GM19324 (cell line): ENCODE measurements around the gene ACVR2B.
"Not testable (repeated sequence)": the region's sequence is repeated elsewhere in the genome, so short reads cannot be mapped to it uniquely, and the experiment has no call there.

Experiments
- ATAC-seq: cut with Tn5 transposase; IDR thresholded peaks from one replicate; pipeline ENCODE4 v1.9.1; 2021; ENCODE audit warnings: mild to moderate bottlenecking, moderate library complexity; ENCODE audit not compliant: unreplicated experiment, low FRiP score

Gene ACVR2B

DNA sequence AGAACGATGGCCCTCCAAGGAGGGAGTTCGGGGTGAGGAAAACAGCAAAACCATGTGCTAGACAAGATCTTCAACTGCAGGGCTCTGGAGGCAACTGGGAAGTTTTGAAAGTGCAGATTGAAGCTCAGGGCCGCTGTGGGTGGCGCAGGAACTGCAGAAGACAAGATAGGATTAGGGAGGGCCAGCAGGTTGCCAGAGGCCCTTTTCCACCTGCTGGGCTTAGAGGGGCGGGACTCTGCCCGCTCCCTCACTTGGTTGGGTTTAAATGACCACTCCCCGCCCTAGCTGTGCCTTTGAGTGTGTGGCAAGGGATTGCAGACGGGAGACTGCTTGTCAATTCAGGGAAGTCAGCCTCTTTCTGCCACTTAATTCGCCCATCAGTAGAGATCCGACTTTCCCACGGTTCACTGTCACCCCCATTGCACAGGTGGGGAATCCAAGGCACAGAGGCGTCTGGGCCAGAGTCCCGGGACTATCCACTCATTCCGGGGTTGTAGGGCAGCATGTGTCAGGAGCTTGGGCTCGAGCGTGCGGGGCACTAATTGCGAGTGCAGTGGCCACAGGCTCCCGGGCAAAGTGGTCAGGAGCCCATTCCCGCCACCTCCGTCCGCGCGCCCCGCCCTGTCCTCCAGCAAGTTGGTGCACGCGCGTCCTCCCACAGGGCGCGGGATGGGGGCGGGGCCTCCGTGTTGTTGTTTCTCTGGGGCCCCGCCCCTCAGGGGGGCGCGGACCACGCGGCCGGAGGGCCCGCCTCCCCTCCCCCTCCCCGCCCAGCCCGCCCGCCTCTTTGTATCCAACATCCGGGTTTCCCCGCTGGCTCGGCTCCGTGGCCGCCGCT lies at the start of gene ACVR2B:
Gene ACVR2B, plus strand, starts transcription at position 816 of the 838 bp plus-strand sequence. CDS start 433 bp downstream, outside the sequence.
- ATAC-seq: peak; percentile 46

DNA sequence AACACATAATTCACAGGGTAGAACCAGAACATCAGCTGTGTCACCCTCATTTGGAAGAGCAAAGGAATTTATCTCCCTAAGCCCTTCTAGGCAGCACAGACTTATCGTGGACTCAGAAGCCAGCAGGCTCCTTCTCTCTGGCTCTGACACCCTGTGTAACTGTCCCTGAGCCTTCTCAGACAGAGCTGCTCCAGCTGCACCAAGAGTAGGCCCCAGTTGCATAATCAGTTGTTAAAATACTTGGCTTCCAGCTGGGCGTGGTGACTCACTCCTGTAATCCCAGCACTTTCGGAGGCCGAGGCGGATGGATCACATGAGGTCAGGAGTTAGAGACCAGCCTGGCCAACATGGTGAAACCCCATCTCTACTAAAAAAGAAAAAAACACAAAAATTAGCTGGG lies 49.4 kb upstream of the ACVR2B start:
- ATAC-seq: no peak

DNA sequence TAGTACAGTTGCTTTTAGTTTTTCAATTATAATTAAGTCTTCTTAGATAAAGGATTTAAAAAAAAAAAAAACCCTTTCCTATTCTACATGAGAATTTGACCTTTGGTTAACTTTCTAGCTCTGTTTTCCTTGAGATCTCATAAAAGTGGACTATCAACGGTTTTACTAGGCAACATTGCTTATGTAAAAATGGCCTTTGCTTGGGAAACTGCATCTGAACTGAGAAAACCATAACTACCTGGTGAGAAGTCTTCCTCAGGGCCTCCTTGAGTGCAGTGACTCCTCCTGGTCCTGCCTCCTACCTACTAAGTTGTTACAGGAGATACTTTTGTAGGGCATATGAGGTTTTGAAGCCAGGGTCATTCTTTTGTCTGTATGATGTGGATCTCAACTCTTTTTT lies 42.1 kb upstream of the ACVR2B start:
- no peak for ATAC-seq

DNA sequence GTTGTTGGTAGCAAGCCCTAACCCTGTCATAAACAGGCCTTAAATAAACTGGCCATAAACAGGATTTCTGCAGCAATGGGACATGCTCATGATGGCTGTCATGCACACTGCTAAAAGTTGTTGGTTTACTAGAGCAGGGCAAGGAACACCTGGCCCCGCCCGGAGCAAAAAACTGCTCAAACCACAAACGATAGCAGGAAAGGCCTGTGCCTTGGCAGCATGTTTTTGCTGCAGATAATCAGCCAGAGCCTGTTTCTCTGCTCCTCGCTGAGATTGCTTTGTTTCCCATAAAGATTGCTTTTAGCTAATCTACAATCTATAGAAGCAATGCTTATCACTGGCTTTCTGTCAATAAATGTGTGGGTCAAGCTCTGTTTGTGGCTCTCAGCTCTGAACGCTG lies 32.9 kb upstream of the ACVR2B start:
- ATAC-seq: not testable (repeated sequence)

DNA sequence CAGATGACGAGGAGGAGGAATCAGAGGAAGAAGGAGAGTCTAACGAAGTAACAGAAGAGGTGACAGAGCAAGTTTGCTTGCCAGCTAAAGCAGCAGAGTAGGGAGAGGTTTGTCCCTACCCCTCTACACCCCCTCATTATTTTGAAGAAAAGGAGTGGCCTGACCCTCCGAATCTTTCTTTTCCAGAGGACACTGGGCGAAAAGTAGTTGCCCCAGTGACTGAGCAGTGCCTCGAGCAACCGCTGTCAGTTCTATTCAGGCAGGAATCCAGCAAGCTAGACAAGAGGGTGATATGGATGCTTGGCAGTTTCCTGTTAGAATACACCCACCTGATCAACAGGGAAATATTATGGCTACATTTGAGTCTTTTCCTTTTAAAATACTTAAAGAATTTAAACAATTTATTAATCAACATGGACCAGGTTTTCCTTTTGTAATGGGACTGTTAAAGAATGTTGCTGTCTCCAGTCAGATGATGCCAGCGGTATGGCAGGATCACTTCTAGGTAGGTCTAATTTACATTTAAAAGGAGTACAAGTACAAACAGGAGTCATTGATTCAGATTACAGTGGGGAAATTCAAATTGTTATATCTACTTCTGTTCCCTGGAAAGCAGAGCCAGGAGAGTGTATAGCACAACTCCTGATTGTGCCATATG lies 31.9 kb upstream of the ACVR2B start:
- no peak for ATAC-seq

DNA sequence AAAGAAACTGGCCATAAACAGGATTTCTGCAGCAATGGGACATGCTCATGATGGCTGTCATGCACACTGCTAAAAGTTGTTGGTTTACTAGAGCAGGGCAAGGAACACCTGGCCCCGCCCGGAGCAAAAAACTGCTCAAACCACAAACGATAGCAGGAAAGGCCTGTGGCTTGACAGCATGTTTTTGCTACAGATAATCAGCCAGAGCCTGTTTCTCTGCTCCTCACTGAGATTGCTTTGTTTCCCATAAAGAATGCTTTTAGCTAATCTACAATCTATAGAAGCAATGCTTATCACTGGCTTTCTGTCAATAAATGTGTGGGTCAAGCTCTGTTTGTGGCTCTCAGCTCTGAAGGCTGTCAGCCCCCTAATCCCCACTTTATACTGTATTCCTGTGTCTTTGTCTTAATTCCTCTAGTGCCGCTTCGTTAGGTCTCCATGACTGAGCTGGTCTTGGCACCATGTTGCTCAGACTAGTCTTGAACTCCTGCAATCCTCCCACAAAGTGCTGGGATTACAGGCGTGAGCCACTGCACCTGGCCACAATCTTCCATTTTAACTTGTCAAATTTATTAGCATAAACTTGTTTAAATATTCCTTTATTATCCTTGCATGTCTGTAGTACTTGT lies 26.8 kb upstream of the ACVR2B start:
- not testable (repeated sequence) for ATAC-seq

DNA sequence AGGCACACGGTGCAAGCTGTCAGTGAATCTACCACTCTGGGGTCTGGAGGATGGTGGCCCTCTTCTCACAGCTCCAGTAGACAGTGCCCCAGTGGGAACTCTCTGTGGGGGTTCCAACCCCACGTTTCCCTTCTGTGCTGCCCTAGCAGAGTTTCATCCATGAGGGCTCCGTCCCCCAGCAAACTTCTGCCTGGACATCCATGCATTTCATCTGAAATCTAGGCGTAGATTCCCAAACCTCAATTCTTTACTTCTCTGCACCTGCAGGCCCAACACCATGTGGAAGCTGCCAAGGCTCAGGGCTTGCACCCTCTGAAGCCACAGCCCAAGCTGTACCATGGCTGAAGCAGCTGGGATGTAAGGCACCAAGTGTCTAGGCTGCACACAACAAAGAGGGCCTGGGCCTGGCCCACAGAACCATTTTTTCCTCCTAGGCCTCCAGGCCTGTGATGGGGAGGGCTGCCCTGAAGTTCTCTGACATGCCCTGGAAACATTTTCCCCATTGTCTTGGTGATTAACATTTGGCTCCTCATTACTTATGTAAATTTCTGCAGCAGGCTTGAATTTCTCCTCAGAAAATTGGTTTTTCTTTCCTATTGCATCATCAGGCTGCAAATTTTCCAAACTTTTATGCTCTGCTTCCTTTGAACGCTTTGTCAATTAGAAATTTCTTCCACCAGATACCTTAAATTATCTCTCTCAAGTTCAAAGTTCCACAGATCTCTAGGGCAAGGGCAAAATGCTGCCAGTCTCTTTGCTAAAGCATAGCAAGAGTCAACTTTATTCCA lies 20.6 kb upstream of the ACVR2B start:
- not testable (repeated sequence) for ATAC-seq

DNA sequence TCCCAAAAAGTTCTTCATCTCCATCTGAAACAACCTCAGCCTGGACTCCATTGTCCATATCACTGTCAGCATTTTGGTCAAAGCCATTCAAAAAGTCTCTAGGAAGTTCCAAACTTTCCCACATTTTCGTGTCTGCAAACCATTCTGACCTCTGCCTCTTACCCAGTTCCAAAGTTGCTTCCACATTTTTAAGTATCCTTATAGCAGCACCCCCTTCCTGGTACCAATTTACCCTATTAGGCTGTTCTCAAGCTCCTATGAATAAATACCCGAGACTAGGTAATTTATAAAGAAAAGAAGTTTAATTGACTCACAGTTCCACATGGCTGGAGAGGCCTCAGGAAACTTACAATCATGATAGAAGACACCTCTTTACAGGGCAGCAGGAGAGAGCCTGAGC lies 20.0 kb upstream of the ACVR2B start:
- not testable (repeated sequence) for ATAC-seq

DNA sequence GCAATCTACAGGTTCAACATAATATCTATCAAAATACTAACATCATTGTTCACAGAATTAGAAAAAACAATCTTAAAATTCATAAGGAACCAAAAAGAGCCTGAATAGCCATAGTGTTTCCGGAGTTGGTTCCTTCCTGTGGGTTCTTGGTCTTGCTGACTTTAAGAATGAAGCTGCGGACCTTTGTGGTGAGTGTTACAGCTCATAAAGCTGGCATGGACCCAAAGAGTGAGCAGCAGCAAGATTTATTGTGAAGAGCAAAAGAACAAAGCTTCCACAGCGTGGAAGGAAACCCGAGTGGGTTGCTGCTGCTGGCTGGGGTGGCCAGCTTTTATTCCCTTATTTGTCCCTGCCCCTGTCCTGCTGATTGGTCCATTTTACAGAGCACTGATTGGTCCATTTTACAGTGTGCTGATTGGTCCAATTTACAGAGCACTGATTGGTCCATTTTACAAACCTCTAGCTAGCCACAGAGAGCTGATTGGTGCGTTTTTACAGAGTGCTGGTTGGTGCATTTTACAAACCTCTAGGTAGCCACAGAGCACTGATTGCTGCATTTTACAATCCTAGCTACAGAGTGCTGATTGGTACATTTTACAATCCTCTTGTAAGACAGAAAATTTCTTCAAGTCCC lies 15.1 kb upstream of the ACVR2B start:
- not testable (repeated sequence) for ATAC-seq

DNA sequence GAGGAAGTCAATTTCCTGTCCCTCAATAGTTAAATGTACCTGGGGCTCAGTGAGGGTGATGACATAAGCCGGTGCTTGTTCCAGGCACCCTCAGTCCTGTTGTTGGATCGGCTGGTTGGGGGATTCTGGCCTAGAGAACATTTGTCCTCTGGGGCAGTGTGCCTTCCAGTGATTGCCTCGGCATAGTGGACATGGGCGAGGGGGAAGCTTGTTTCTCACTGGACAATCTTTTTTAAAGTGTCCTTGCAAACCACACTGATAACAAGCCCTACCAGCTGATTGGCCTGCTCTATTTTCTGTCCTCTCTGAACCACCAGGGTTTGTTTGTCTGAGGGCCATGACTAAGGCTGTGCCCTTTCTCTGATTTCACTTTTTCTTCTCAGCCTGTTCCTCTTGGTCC lies 10.5 kb upstream of the ACVR2B start:
- not testable (repeated sequence) for ATAC-seq

DNA sequence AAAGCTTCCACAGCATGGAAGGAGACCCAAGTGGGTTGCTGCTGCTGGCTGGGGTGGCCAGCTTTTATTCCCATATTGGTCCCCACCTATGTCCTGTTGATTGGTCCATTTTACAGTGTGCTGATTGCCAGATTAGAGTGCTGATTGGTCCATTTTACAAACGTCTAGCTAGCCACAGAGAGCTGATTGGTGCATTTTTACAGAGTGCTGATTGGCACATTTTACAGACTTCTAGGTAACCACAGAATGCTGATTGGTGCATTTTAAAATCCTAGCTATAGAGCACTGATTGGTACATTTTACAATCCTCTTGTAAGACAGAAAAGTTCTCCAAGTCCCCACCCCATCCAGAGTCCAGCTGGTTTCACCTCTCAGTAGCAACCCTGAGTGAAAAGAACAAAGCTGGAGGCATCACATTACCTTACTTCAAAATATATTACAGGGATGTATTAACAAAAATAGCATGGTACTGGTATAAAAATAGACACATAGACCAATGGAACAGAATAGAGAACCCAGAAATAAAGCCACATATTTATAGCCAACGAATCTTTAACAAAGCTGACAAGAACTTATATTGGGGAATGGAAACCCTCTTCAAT lies 7.5 kb upstream of the ACVR2B start:
- no peak for ATAC-seq

DNA sequence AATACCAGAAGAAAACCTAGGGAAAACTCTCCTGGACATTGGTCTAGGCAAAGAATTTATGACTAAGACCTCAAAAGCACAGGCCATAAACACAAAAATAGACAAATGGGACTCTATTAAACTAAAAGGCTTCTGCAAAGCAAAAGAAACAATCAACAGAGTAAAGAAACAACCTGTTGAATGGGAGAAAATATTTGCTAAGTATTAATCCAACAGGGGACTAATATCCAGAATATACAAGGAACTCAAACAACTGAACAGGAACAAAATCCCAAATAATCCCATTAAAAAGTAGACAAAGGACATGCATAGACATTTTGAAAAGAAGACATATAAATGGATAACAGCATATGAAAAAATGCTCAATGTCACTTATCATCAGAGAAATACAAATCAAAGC lies 6.9 kb upstream of the ACVR2B start:
- ATAC-seq: no peak

DNA sequence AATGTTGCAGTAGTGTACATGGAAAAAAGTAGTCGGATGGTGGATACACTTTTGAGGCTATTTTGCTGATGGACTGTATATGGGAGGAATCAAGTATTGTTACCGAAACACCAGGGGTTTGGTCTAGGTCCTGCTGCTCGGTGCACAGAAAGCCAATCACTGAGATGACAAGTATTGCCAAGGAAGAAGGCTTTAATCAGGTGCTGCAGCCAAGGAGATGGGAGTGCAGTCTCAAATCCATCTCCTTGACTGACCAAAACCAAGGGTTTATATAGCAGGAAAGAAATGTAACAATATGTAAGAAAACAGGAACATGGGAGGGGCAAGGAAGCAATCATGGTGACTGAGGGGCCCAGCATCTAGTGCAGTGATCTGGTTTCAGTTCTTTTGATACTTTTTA lies 2.8 kb upstream of the ACVR2B start:
- ATAC-seq: no peak

DNA sequence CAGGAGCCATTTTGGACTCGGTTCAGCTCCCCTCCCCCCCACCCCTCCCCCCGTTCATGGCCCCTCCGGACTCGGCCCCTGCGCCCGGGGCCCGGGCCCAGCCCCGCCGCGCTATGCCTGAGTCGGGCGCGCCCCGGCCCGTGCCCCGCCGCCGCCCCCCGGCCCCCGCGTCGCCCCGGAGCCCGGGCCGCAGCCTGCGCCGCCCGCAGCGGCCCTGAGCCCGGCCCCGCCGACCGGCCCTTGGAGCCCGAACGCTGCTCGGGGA lies 155 bp downstream of the ACVR2B start:
- no peak for ATAC-seq

DNA sequence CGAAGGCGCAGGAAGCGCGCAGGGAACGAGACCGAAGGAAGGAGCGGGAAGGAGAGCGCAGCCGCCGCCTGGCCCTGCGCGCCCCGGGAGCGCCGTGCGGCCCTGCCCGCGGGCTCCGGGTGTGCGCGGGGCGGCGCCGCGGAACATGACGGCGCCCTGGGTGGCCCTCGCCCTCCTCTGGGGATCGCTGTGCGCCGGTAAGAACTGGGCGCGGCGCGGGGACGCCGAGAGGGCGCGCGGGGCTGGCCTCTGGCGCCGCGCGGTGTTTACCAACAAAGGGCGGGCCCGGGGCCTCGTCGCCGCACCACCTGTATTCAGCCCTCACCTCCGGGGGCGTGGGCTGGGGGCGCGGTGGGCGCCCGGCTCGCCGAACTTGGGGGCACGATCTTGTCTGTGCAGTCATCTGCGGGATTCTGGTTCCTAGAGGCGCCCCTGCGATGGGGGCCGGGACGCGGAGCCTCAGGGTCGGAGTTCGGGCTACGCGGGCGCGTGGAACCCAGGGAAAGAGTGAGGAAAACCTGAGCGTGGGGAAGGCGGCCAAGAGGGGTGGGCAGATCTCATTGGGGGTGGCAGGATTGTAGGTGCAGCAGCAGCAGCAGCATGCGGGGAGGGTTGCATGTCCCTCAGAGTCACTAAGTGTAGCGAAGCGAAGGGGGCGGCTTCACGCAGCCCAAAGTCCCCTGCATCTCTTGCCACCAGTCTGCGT lies 641 bp downstream of the ACVR2B start:
- ATAC-seq: peak; percentile 43

DNA sequence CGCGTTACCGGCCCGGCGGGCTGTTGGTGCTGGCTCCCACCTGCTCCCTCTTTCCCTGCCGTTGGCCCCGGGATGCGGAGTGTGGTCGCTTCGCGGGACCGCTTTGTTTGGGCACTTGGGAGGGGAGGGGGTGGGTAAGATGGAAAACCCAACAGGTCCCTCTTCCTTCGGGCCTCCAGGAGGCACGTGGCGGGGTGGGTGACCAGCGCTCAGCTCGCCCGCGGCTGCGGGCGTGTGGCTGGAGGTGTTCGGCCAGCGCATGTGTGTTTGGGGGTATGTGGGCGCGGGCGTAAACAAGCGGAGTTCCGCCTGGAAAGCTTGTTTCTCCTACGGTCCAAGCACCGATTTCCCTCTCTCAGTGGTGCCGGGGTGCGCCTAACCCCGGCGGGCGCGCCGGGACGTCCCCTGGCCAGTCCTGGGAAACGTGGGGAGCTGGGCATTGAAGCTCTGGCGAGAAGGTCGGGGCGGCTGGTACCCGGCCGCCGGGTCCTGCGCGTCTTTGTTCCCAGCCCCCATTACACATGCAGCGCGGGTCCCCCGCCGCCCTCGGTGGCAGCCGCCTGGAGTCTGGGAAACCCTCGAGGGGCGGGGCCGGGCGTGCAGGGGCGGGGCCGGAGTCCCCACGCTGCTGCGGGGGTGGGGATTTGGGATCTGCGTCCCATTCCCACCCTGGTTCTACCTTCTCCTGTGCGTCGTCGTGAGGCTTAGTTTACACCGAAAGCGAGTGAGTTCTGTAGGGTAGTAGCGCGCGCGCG lies 1.4 kb downstream of the ACVR2B start:
- ATAC-seq: no peak

DNA sequence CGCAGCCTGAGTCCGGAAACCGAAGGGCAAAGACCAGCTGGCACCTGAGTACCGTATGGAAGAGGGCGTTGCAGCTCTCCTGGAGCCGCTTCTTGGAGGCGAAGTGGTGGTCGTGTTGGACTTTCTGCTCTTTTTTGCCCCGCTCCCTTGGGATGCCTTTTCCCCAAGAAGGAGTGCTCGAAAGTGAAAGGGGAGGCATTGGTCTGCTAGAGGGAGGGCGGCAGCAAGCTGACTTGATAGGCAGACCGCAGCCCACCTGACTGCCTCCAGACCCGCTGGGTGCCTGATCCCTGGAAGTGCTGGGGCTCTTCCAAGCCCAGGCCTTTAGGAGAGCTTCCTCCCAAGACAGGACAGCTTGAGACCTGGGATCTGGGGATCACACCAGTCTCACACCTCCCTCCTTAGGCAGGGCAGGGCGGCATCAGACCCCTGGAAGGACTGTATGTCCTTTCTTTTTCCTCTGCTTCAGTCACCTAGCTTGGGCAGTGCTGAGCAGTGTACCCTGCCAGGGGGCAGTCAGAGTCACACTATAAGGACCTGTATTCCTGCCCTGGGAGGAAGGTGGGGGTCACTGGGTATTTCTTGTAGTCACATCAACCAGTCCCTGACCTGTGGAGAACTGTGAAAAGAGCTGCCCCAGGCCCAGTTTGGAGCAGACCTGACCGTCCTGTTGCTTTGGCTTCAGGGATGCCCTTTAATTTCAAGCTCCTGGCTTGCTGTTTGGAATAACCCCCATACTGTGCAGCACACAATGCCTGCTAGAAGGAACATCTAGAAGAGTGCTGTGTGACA lies 2.1 kb downstream of the ACVR2B start:
- no peak for ATAC-seq
